HepG2 (cell line): ENCODE data around the gene CNRIP1. TPM values are rescaled to one million over a fixed set of nuclear protein-coding genes. Genes with fewer than 3 reads are reported as not detected.

Experiments used
- E2F1 ChIP-seq: sonication (generic); formaldehyde crosslinking; IDR thresholded peaks from 2 replicates; pipeline ENCODE4 v1.5.0; 2020; ENCODE audit warnings: missing genetic modification reagents
- ETS1 ChIP-seq: sonication (generic); formaldehyde crosslinking; IDR thresholded peaks from 2 replicates; pipeline ENCODE4 v1.4.0; 2020; ENCODE audit warnings: missing genetic modification reagents
- MAFF ChIP-seq: IDR thresholded peaks from 2 replicates; pipeline ENCODE4 v1.6.1; 2011; ENCODE audit warnings: low read depth, low read length, improper control_type of control experiment
- MAX ChIP-seq: IDR thresholded peaks from 2 replicates; pipeline ENCODE4 v1.6.1; 2012; ENCODE audit warnings: inconsistent platforms
- ZNF142 ChIP-seq: sonication (generic); formaldehyde crosslinking; IDR thresholded peaks from 2 replicates; pipeline ENCODE4 v1.4.0; 2020; ENCODE audit warnings: missing genetic modification reagents
- ZNF407 ChIP-seq: sonication (generic); formaldehyde crosslinking; IDR thresholded peaks from one replicate; pipeline ENCODE4 v1.5.1; 2020; ENCODE audit warnings: mild to moderate bottlenecking, missing genetic modification reagents; ENCODE audit errors: not compliant biosample characterization
- ZNF775 ChIP-seq: sonication (generic); formaldehyde crosslinking; IDR thresholded peaks from 2 replicates; pipeline ENCODE4 v1.4.0; 2020; ENCODE audit warnings: missing genetic modification reagents, mild to moderate bottlenecking, moderate library complexity, borderline replicate concordance
- polyA plus RNA-seq, 8 experiments: library from polyadenylated mRNA; depleted of rRNA in 3 of 8; stranded (reverse) in 7 of 8; unstranded in 1 of 8; fragments of >200 nt; fragmentation: Illumina TruSeq in 4 of 8; extraction: Trizol in 4 of 8; gene quantifications; 2 replicates each; pipeline versions ENCODE4 v1.2.1 to v1.2.3, GENCODE V29; 2011 to 2016; ENCODE audit warnings: low read depth in 4 of 8, missing spikeins in 1 of 8, mixed read lengths in 1 of 8; ENCODE audit not compliant: insufficient read depth in 1 of 8
- total RNA-seq, 5 experiments: library from RNA; depleted of rRNA; stranded (reverse); fragments of >200 nt; fragmentation: Illumina TruSeq; extraction: Trizol; gene quantifications; 2 replicates each; pipeline ENCODE4 v1.2.3, GENCODE V29; 2016; ENCODE audit warnings: low read depth in 1 of 5

Gene CNRIP1
- total and polyA plus RNA-seq, 2 of the 13 experiments (the other 11 are each of a cell fraction or from before 2014, with no cell fraction given) = not detected

- TF ChIP-seq ZNF407 (CRISPR knock-in tag) (peak; percentile 2), MAX (no peak), ZNF142 (CRISPR knock-in tag) (peak; percentile 13; the same call in 1 of the 2 replicates), E2F1 (CRISPR knock-in tag) (0 out of 2 replicates have a peak, but pooled peaks have one; percentile 45), MAFF (peak; percentile 39; the same call in 1 of the 2 replicates), ETS1 (CRISPR knock-in tag) (0 out of 2 replicates have a peak, but pooled peaks have one; percentile 5), ZNF775 (no peak)
Observed at GRCh38 chr2:68253219-68254068, 66.3 kb downstream of the CNRIP1 start (continued).
